Spleen (tissue), 11 donors: ENCODE results near the gene LPP. TPM values are rescaled to one million over a fixed set of nuclear protein-coding genes. Genes with fewer than 3 reads are reported as not detected.

Experiments
- DNase-seq: peaks from one replicate; pipeline ENCODE4 v3.0.0-alpha.2; 2020
- H3K27ac ChIP-seq, 8 donors: fragments of 200-600 bp; sonication (generic) in 7 of 8; 1 replicate in 4 of 8; 2 replicates in 4 of 8; pipeline versions ENCODE4 v1.5.0 to v1.8.0; 2016 to 2021; ENCODE audit warnings: inconsistent platforms in 4 of 8, mild to moderate bottlenecking in 4 of 8, moderate library complexity in 1 of 8
- H3K27me3 ChIP-seq, 7 donors: fragments of 200-600 bp; sonication (generic) in 6 of 7; replicated peaks in 1 of 7; 1 replicate in 4 of 7; 2 replicates in 3 of 7; pipeline versions ENCODE4 v1.5.0 to v1.8.0; 2016 to 2021; ENCODE audit warnings: inconsistent platforms in 3 of 7, mild to moderate bottlenecking in 1 of 7
- H3K36me3 ChIP-seq, 6 donors: fragments of 200-600 bp; sonication (generic) in 5 of 6; 1 replicate in 4 of 6; 2 replicates in 2 of 6; pipeline versions ENCODE4 v1.5.0 to v1.8.0; 2016 to 2021; ENCODE audit warnings: inconsistent platforms in 2 of 6
- H3K4me1 ChIP-seq, 6 donors: fragments of 200-600 bp; sonication (generic) in 5 of 6; 1 replicate in 3 of 6; 2 replicates in 3 of 6; pipeline versions ENCODE4 v1.5.0 to v1.8.0; 2016 to 2021; ENCODE audit warnings: inconsistent platforms in 3 of 6
- H3K4me3 ChIP-seq, 8 donors: fragments of 200-600 bp; sonication (generic) in 7 of 8; 1 replicate in 4 of 8; 2 replicates in 4 of 8; pipeline versions ENCODE4 v1.5.0 to v1.8.0; 2016 to 2021; ENCODE audit warnings: inconsistent platforms in 4 of 8, mild to moderate bottlenecking in 4 of 8, moderate library complexity in 2 of 8
- H3K9me3 ChIP-seq, 8 donors: fragments of 200-600 bp; sonication (generic) in 7 of 8; 1 replicate in 4 of 8; 2 replicates in 4 of 8; pipeline versions ENCODE4 v1.5.0 to v1.8.0; 2016 to 2021; ENCODE audit warnings: inconsistent platforms in 4 of 8
- POLR2A ChIP-seq, 3 donors: fragments of 450-650 bp; IDR thresholded peaks; one replicate each; pipeline ENCODE4 v1.5.1; 2017; ENCODE audit warnings: antibody characterized with exemption in 3 of 3, mild to moderate bottlenecking in 1 of 3
- POLR2AphosphoS5 ChIP-seq, 3 donors: sonication (generic); formaldehyde crosslinking; IDR thresholded peaks; one replicate each; pipeline ENCODE4 v1.5.1; 2017; ENCODE audit warnings: antibody characterized with exemption in 3 of 3
- WGBS, 5 donors: extraction: QIAGEN DNeasy Blood & Tissue Kit in 3 of 5; methylation state at CpG; one replicate each; pipeline versions ENCODE4 v1.1.5 to v1.1.7; 2013 to 2018; 5-methylcytosine and 5-hydroxymethylcytosine counted together
- intact Hi-C: fragments of 100-400 bp; cut with DNase I; formaldehyde crosslinking; loops from one replicate; pipeline ENCODE4 v1.15.0; 2023; ENCODE audit warnings: low total_unique reads
- polyA plus RNA-seq, 3 donors: library from polyadenylated mRNA; stranded (reverse); fragments of 200-250 nt; gene quantifications; one replicate each; pipeline ENCODE4 v1.2.1, GENCODE V29; 2013
- total RNA-seq, 7 donors: library from RNA; depleted of rRNA in 3 of 7; stranded (reverse); fragments of >200 nt in 3 of 7; fragmentation: NEBNext Ultra II Directional in 4 of 7; extraction: Animal tissue kit (Norgen Biotek cat#: 25700) in 4 of 7; gene quantifications; one replicate each; pipeline versions ENCODE4 v1.1.0 to v1.2.1, GENCODE V29; 2016 to 2021
- TF ChIP-seq, protein P1 (sequence below), 11 experiments: fragments of 200-600 bp in 7 of 11; fragments of 450-650 bp in 4 of 11; sonication (generic) in 4 of 11; IDR thresholded peaks in 8 of 11; conservative IDR thresholded peaks in 3 of 11; 1 replicate in 7 of 11; 2 replicates in 4 of 11; pipeline versions ENCODE4 v1.4.0 to v1.8.0; 2016 to 2021; ENCODE audit warnings: antibody characterized with exemption in 11 of 11, inconsistent platforms in 4 of 11, mild to moderate bottlenecking in 1 of 11
- donor health status: healthy with polysubstance abuse.
- donor health status: DM: no; HTN: no; CAD: no; lungs with moderate emphysema.
- donor health status: DM: no; HTN: no; CAD: no.
- donor health status: Bipolar disorder and iron deficiency.
- donor health status: healthy.
- donor health status: DM: no; HTN: no; CAD: no.
- donor health status: DM: yes; HTN: yes; CAD: no.

Gene LPP
- total and polyA plus RNA-seq, 10 donors: 2.4 to 270 (median 156) TPM

DNA sequence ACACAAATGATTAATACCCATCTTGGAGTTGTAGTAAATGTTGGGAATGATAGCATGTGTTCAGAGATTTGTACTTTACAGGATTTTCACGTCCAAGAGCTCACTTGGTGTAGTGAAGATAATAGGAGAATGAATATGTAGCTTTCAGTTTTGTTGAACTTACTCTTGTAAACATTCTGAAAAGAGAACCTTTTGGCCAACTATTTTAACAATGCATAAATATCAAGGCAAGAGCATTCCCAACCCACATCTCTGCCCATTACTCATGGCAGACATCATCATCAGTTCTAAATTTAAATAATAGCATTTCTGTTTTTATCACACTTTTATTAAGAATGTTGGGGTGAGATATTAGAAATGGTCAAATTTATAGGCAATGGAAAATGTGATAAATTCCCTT lies 552.6 kb downstream of the LPP start:
- WGBS, 5 donors: 86 to 100% (median 94%) methylated on average over 1 of the region's 1 CpG
- Histone ChIP-seq H3K27ac (no peak overlapping the region), H3K4me1 (peaks cover 0 to 31% (median 6%) of the 10 kb centered on the region in 6 donors), H3K9me3 (no peaks in the 10 kb centered on the region), H3K27me3 (no peaks in the 10 kb centered on the region), H3K4me3 (no peak overlapping the region), H3K36me3 (peaks cover 0 to 24% (median 0%) of the 10 kb centered on the region in 6 donors)
- intact Hi-C loops: no loop called here
- TF ChIP-seq, protein P1, sequence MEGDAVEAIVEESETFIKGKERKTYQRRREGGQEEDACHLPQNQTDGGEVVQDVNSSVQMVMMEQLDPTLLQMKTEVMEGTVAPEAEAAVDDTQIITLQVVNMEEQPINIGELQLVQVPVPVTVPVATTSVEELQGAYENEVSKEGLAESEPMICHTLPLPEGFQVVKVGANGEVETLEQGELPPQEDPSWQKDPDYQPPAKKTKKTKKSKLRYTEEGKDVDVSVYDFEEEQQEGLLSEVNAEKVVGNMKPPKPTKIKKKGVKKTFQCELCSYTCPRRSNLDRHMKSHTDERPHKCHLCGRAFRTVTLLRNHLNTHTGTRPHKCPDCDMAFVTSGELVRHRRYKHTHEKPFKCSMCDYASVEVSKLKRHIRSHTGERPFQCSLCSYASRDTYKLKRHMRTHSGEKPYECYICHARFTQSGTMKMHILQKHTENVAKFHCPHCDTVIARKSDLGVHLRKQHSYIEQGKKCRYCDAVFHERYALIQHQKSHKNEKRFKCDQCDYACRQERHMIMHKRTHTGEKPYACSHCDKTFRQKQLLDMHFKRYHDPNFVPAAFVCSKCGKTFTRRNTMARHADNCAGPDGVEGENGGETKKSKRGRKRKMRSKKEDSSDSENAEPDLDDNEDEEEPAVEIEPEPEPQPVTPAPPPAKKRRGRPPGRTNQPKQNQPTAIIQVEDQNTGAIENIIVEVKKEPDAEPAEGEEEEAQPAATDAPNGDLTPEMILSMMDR (IDR thresholded peaks at IDR 0.05 in 8 of 11, conservative IDR thresholded peaks at IDR 0.05 in 3 of 11): no peak
- TF ChIP-seq POLR2AphosphoS5 (IDR thresholded peaks at IDR 0.05) (no peak), POLR2A (IDR thresholded peaks at IDR 0.05) (no peak)
- no peak for DNase-seq

DNA sequence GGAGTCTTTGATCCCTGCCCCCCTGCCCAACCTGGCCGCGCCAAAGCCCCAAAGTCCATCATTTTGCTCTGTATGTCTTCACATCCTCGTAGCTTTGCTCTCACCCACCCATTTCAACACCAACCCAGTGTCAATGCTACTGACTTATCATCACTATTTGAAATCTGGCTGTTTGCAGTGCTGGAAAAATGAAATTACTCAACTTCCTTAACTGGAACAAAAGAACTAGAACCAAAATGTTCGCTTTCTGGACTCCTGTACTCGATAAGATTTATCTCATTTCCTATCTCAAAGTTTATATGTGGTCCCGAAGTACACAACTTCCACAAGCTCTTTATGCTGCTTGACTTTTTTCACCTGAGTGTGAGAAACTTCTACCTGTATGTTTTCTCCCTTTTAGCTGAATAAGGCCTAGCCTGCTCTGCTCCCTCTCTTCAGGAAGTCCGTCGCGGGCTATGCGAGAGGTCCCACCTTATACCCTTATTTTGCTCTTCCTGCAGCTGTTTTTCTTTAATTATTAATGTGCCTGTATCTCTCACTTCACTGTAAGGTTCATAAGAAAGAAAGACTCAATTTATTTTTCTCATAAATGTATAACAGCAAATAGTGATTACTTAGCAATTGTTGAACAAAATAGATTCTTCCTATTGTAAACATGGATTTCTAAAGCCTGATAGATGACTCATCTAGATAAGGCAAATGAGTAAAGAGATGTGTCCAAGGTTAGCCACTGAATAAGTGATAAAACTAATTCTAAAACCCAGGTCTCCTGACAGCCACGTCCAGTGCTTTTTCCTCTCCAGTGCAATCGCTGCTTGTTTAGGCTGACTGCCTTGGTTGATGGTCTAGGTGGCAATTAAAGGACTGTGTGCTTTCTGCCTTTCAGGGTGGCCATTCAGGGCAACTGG lies 553.7 kb downstream of the LPP start:
- Histone ChIP-seq H3K27me3 (no peaks in the 10 kb centered on the region), H3K27ac (peak overlapping the region in 3 of 8 donors; percentile 1 to 50 (median 26)), H3K9me3 (no peaks in the 10 kb centered on the region), H3K36me3 (peaks cover 0 to 24% (median 0%) of the 10 kb centered on the region in 6 donors), H3K4me3 (no peak overlapping the region), H3K4me1 (peaks cover 0 to 31% (median 11%) of the 10 kb centered on the region in 6 donors)
- 57 to 76% (median 66%) methylated on average over 12 of the region's 12 CpGs for whole genome bisulfite sequencing, 5 donors
- intact Hi-C loops: no loop called here
- TF ChIP-seq POLR2AphosphoS5 (IDR thresholded peaks at IDR 0.05) (no peak), POLR2A (IDR thresholded peaks at IDR 0.05) (no peak)
- TF ChIP-seq, protein P1 (IDR thresholded peaks at IDR 0.05 in 8 of 11, conservative IDR thresholded peaks at IDR 0.05 in 3 of 11): no peak
- no peak for DNase-seq

DNA sequence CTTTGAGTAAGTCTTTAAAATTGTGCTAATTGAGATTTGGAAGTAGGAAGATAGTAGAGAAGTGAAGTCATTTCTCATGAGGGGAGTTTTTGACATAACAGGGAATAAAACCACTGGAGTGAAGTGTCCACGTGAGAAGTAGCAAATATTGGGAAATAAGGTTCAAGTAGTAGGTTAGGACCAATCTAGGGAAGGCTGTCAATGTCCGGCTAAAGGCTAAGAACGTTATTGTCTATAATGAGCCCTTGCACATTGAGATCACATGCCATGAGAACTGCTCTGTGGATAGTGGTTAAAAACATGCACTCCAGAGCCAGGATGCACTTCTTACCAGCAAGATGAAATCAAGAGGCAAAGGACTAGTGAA lies 557.9 kb downstream of the LPP start:
- intact Hi-C loops: no loop called here
- no peaks in the 10 kb centered on the region for H3K27me3 ChIP-seq
- H3K27ac ChIP-seq: peak overlapping the region in 6 of 8 donors; percentile 10 to 84 (median 64)
- H3K4me3 ChIP-seq: peak overlapping the region in 1 of 8 donors; percentile 11
- no peak for DNase-seq
- peaks cover 0 to 24% (median 0%) of the 10 kb centered on the region in 6 donors for H3K36me3 ChIP-seq
- H3K4me1 ChIP-seq: peaks cover 0 to 32% (median 12%) of the 10 kb centered on the region in 6 donors
- 55 to 70% (median 60%) methylated on average over 3 of the region's 3 CpGs for WGBS, 5 donors
- TF ChIP-seq POLR2A (IDR thresholded peaks at IDR 0.05): no peak
- TF ChIP-seq, protein P1 (IDR thresholded peaks at IDR 0.05 in 8 of 11, conservative IDR thresholded peaks at IDR 0.05 in 3 of 11): no peak
- no peak for TF ChIP-seq POLR2AphosphoS5 (IDR thresholded peaks at IDR 0.05)
- no peaks in the 10 kb centered on the region for H3K9me3 ChIP-seq

DNA sequence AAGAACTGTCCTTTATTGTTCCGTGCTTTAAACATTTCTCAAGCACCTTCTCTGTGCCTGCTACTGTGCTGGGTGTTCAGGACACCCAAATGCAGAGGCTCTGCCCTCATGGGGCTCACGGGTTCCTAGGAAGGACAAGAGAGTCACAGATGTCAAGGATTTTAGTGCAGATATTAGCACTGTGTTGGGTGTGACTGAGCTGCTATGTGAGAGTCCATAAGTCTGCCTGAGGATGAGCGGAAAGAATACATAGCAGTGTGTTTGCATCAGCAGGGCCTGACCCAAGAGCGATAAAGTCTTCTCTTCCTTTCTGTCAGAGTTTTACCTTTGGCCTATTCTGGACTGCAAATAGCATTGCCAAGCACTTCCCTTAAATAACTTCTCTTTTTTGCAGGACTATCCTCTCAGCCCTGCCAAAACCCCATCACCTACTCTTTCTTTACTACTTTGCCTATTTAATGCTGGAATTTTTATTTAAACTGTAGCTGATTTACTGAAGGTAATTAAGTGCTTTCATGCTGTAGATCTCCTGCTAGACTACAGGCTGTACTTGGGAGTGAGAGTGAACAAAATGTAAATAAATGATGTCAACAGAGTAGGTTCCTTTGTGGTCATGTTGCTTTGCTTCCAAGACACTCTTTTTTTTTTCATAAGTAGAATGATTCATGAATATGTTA lies 558.4 kb downstream of the LPP start:
- TF ChIP-seq, protein P1 (IDR thresholded peaks at IDR 0.05 in 8 of 11, conservative IDR thresholded peaks at IDR 0.05 in 3 of 11): no peak
- TF ChIP-seq POLR2AphosphoS5 (IDR thresholded peaks at IDR 0.05) (no peak), POLR2A (IDR thresholded peaks at IDR 0.05) (no peak)
- H3K27me3 ChIP-seq: no peaks in the 10 kb centered on the region
- H3K4me1 ChIP-seq: peaks cover 0 to 27% (median 11%) of the 10 kb centered on the region in 6 donors
- peak overlapping the region in 1 of 8 donors; percentile 11 for H3K4me3 ChIP-seq
- H3K36me3 ChIP-seq: peaks cover 0 to 24% (median 0%) of the 10 kb centered on the region in 6 donors
- 45 to 62% (median 56%) methylated on average over 4 of the region's 4 CpGs for WGBS, 5 donors
- DNase-seq: no peak
- intact Hi-C loops: no loop called here
- H3K27ac ChIP-seq: peak overlapping the region in 7 of 8 donors; percentile 5 to 84 (median 61)
- no peaks in the 10 kb centered on the region for H3K9me3 ChIP-seq
